Neural cell (in vitro differentiated cells): Measurements from ENCODE around the gene MTRR.

Experiments used
- CTCF ChIP-seq: fragments of 450-650 bp; IDR thresholded peaks from 2 replicates; pipeline ENCODE4 v1.5.1; 2014; ENCODE audit warnings: antibody characterized with exemption, mild to moderate bottlenecking, moderate library complexity; ENCODE audit not compliant: poor library complexity, severe bottlenecking
- EZH2 ChIP-seq: fragments of 200-600, 300-800 bp; shearing (Covaris generic), sonication (generic); IDR thresholded peaks from 2 replicates; pipeline ENCODE4 v1.6.1; 2014; ENCODE audit warnings: antibody characterized with exemption, low read length, borderline replicate concordance, mild to moderate bottlenecking; ENCODE audit not compliant: insufficient read depth, poor library complexity, severe bottlenecking
- MXI1 ChIP-seq: fragments of 450-650 bp; conservative IDR thresholded peaks from 2 replicates; pipeline ENCODE4 v1.6.1; 2014; ENCODE audit warnings: antibody characterized with exemption, mild to moderate bottlenecking; ENCODE audit not compliant: poor library complexity, severe bottlenecking
- POLR2AphosphoS5 ChIP-seq: IDR thresholded peaks from 2 replicates; pipeline ENCODE4 v1.6.1; 2012
- REST ChIP-seq: IDR thresholded peaks from 2 replicates; pipeline ENCODE4 v1.6.1; 2012; ENCODE audit warnings: borderline replicate concordance

GRCh38 chr5:7882926-7883325 is 14.0 kb downstream of the MTRR start:
- TF ChIP-seq EZH2 (no peak), CTCF (no peak), REST (no peak), POLR2AphosphoS5 (no peak), MXI1 (no peak)
